CD14-positive monocyte (primary cell): ENCODE measurements around the gene SNN. TPM values are rescaled to one million over a fixed set of nuclear protein-coding genes. Genes with fewer than 3 reads are reported as not detected.

Experiments used
- DNase-seq, 3 donors: peaks; one replicate each; pipeline ENCODE4 v3.0.0-alpha.2; 2011 to 2022
- H2AFZ ChIP-seq: 2 replicates; pipeline ENCODE4 v1.6.0; 2012; ENCODE audit warnings: mild to moderate bottlenecking, low read depth, low read length, inconsistent platforms; ENCODE audit not compliant: insufficient read depth, poor library complexity, severe bottlenecking
- H3K27ac ChIP-seq, 2 donors: 1 replicate in 1 of 2; 2 replicates in 1 of 2; pipeline ENCODE4 v1.5.1; 2012 to 2013; ENCODE audit warnings: low read length in 2 of 2, control low read depth in 1 of 2, inconsistent platforms in 1 of 2, low read depth in 1 of 2, mild to moderate bottlenecking in 1 of 2
- H3K27me3 ChIP-seq, 2 donors: one replicate each; pipeline versions ENCODE4 v1.6.0 to v1.6.1; 2011 to 2013; ENCODE audit warnings: low read length in 2 of 2; ENCODE audit not compliant: control insufficient read depth in 2 of 2, insufficient read depth in 2 of 2
- H3K36me3 ChIP-seq, 2 donors: replicated peaks in 1 of 2; 1 replicate in 1 of 2; 2 replicates in 1 of 2; pipeline versions ENCODE4 v1.5.1 to v1.6.1; 2012 to 2013; ENCODE audit warnings: low read length in 2 of 2, control low read depth in 1 of 2, inconsistent platforms in 1 of 2, mild to moderate bottlenecking in 1 of 2; ENCODE audit not compliant: insufficient read depth in 2 of 2, control insufficient read depth in 1 of 2
- H3K4me1 ChIP-seq, 2 donors: 1 replicate in 1 of 2; 2 replicates in 1 of 2; pipeline versions ENCODE4 v1.5.1 to v1.6.1; 2012 to 2013; ENCODE audit warnings: low read length in 2 of 2, control low read depth in 1 of 2, inconsistent platforms in 1 of 2, mild to moderate bottlenecking in 1 of 2, moderate library complexity in 1 of 2; ENCODE audit not compliant: insufficient read depth in 2 of 2, control insufficient read depth in 1 of 2
- H3K4me2 ChIP-seq: replicated peaks from 2 replicates; pipeline ENCODE3; 2012; ENCODE audit warnings: low read length, moderate library complexity, mild to moderate bottlenecking; ENCODE audit not compliant: poor library complexity, severe bottlenecking; ENCODE audit errors: extremely low read depth
- H3K4me3 ChIP-seq, 3 experiments: fragments of 200-600 bp in 1 of 3; sonication (generic) in 1 of 3; replicated peaks in 1 of 3; 1 replicate in 2 of 3; 2 replicates in 1 of 3; pipeline ENCODE4 v1.5.1; 2011 to 2013; ENCODE audit warnings: low read length in 3 of 3, mild to moderate bottlenecking in 3 of 3, control low read depth in 2 of 3, low read depth in 2 of 3, inconsistent platforms in 1 of 3, moderate library complexity in 1 of 3
- H3K79me2 ChIP-seq: 2 replicates; pipeline ENCODE4 v1.6.0; 2012; ENCODE audit warnings: mild to moderate bottlenecking, control low read depth, inconsistent platforms, low read length, moderate library complexity; ENCODE audit not compliant: insufficient read depth
- H3K9ac ChIP-seq: 2 replicates; pipeline ENCODE4 v1.6.0; 2017; ENCODE audit warnings: low read length, mild to moderate bottlenecking; ENCODE audit not compliant: insufficient read depth, poor library complexity, severe bottlenecking
- H3K9me3 ChIP-seq, 2 donors: replicated peaks in 1 of 2; 1 replicate in 1 of 2; 2 replicates in 1 of 2; pipeline versions ENCODE4 v1.5.1 to v1.6.1; 2012 to 2013; ENCODE audit warnings: low read length in 2 of 2, control low read depth in 1 of 2; ENCODE audit not compliant: control insufficient read depth in 1 of 2, insufficient read depth in 1 of 2
- H4K20me1 ChIP-seq: 2 replicates; pipeline ENCODE4 v1.6.0; 2012; ENCODE audit warnings: mild to moderate bottlenecking, low read length, control low read depth, moderate library complexity; ENCODE audit not compliant: insufficient read depth
- H3K27ac Mint-ChIP-seq, 7 donors: one replicate each; pipeline ENCODE4 v1.8.0; 2020; ENCODE audit warnings: mild to moderate bottlenecking in 7 of 7, mixed read lengths in 7 of 7, moderate library complexity in 6 of 7, inconsistent platforms in 2 of 7
- H3K27me3 Mint-ChIP-seq, 3 donors: one replicate each; pipeline ENCODE4 v1.8.0; 2021 to 2022; ENCODE audit warnings: low read depth in 3 of 3, mild to moderate bottlenecking in 3 of 3, mixed read lengths in 3 of 3, moderate library complexity in 3 of 3, inconsistent platforms in 1 of 3
- H3K36me3 Mint-ChIP-seq, 2 donors: one replicate each; pipeline ENCODE4 v1.8.0; 2020; ENCODE audit warnings: mixed read lengths in 2 of 2, inconsistent platforms in 1 of 2, mild to moderate bottlenecking in 1 of 2
- H3K4me1 Mint-ChIP-seq: one replicate; pipeline ENCODE4 v1.8.0; 2020; ENCODE audit warnings: mild to moderate bottlenecking, mixed read lengths
- H3K4me3 Mint-ChIP-seq, 2 donors: one replicate each; pipeline ENCODE4 v1.8.0; 2020; ENCODE audit warnings: mild to moderate bottlenecking in 2 of 2, mixed read lengths in 2 of 2, moderate library complexity in 1 of 2
- H3K9me3 Mint-ChIP-seq, 7 donors: one replicate each; pipeline ENCODE4 v1.8.0; 2020 to 2022; ENCODE audit warnings: mixed read lengths in 7 of 7, mild to moderate bottlenecking in 6 of 7, moderate library complexity in 6 of 7, inconsistent platforms in 2 of 7
- CTCF ChIP-seq: fragments of 200-600 bp; IDR thresholded peaks from one replicate; pipeline ENCODE4 v1.8.0; 2022; ENCODE audit warnings: antibody characterized with exemption, mild to moderate bottlenecking
- WGBS: methylation state at CpG from one replicate; pipeline ENCODE4 v1.1.5; 2013; ENCODE audit warnings: missing lambda C conversion rate; ENCODE audit not compliant: insufficient coverage; 5-methylcytosine and 5-hydroxymethylcytosine counted together
- intact Hi-C, 2 donors: fragments of 100-400 bp; cut with micrococcal nuclease; formaldehyde crosslinking; loops; one replicate each; pipeline versions ENCODE4 v1.15.0 to v1.15.1; 2023
- polyA plus RNA-seq, 3 donors: library from polyadenylated mRNA; depleted of rRNA in 1 of 3; unstranded in 2 of 3; stranded (reverse) in 1 of 3; fragments of 300-500 nt in 2 of 3; fragments of >200 nt in 1 of 3; fragmentation: Illumina TruSeq in 2 of 3; gene quantifications; 1 replicate in 2 of 3; 2 replicates in 1 of 3; pipeline ENCODE4 v1.2.3, GENCODE V29; 2012 to 2021

SNN gene
- polyA plus RNA-seq, 3 donors = 89.4 to 111 (median 91.7) TPM

GRCh38 chr16:11692651-11693050 is 24.4 kb downstream of the SNN start:
- WGBS = 97% methylated on average over 3 of the region's 6 CpGs

GRCh38 chr16:11696266-11697012 is 28.2 kb downstream of the SNN start:
- intact Hi-C loops = no loop called here
- H3K27me3 ChIP-seq = no peaks in the 10 kb centered on the region
- no peak overlapping the region for H3K27ac ChIP-seq
- Mint-ChIP-seq H3K4me3 (no peak overlapping the region), H3K4me1 (peaks cover 27% of the 10 kb centered on the region), H3K36me3 (peaks cover 78 to 84% of the 10 kb centered on the region in 2 donors), H3K27ac (peak overlapping the region; percentile 7 to 73 (median 38)), H3K9me3 (no peaks in the 10 kb centered on the region), H3K27me3 (peaks cover 0 to 3% (median 0%) of the 10 kb centered on the region in 3 donors)
- no peak overlapping the region for H3K9ac ChIP-seq
- TF ChIP-seq CTCF = no peak
- peaks cover 66 to 82% of the 10 kb centered on the region in 2 donors for H3K36me3 ChIP-seq
- H3K4me3 ChIP-seq = no peak overlapping the region
- no peak for DNase-seq
- H4K20me1 ChIP-seq = peaks cover 28% of the 10 kb centered on the region
- H3K79me2 ChIP-seq = peaks cover 54% of the 10 kb centered on the region
- no peak overlapping the region for H2AFZ ChIP-seq
- H3K9me3 ChIP-seq = no peaks in the 10 kb centered on the region
- no peak overlapping the region for H3K4me2 ChIP-seq
- 96% methylated on average over 6 of the region's 12 CpGs for WGBS
- peaks cover 20 to 22% of the 10 kb centered on the region in 2 donors for H3K4me1 ChIP-seq

More at GRCh38 chr16:11692651-11693050, 24.4 kb downstream of the SNN start:
- peaks cover 11% of the 10 kb centered on the region for H4K20me1 ChIP-seq
- no peak for DNase-seq
- peak overlapping the region in 4 of 7 donors; percentile 5 to 76 (median 58) for H3K27ac Mint-ChIP-seq
- H3K27ac ChIP-seq = no peak overlapping the region
- peaks cover 60 to 79% of the 10 kb centered on the region in 2 donors for H3K36me3 ChIP-seq
- H3K4me3 Mint-ChIP-seq = no peak overlapping the region
- H3K79me2 ChIP-seq = peaks cover 48% of the 10 kb centered on the region
- no peak overlapping the region for H3K4me2 ChIP-seq
- H3K9me3 Mint-ChIP-seq = no peaks in the 10 kb centered on the region
- intact Hi-C loops = no loop called here
- H3K9ac ChIP-seq = no peak overlapping the region
- no peaks in the 10 kb centered on the region for H3K27me3 ChIP-seq
- no peaks in the 10 kb centered on the region for H3K9me3 ChIP-seq
- no peak overlapping the region for H2AFZ ChIP-seq
- peaks cover 23 to 25% of the 10 kb centered on the region in 2 donors for H3K4me1 ChIP-seq
- H3K4me3 ChIP-seq = no peak overlapping the region
- peaks cover 24% of the 10 kb centered on the region for H3K4me1 Mint-ChIP-seq
- peaks cover 0 to 3% (median 0%) of the 10 kb centered on the region in 3 donors for H3K27me3 Mint-ChIP-seq
- TF ChIP-seq CTCF = no peak
- H3K36me3 Mint-ChIP-seq = peaks cover 70 to 81% of the 10 kb centered on the region in 2 donors
